ENCODE data around the gene CHST3.

Gene CHST3

GRCh38 chr10:71970869-71971268, 6.7 kb downstream of the CHST3 start:
- no peak for ATAC-seq
- no peak for TF ChIP-seq BACH2 (CRISPR knock-in tag; IDR thresholded peaks at IDR 0.05; ENCODE audit: borderline replicate concordance)
- TF ChIP-seq ZNF8 (CRISPR knock-in tag; IDR thresholded peaks at IDR 0.05), result no peak
- TF ChIP-seq SNAI2 (CRISPR knock-in tag; IDR thresholded peaks at IDR 0.05), result no peak
- no peak for TF ChIP-seq RARB (CRISPR knock-in tag; IDR thresholded peaks at IDR 0.05)
- no peak for TF ChIP-seq ZFP30 (CRISPR knock-in tag; IDR thresholded peaks at IDR 0.05)
- no peak for TF ChIP-seq CSRNP3 (CRISPR knock-in tag; IDR thresholded peaks at IDR 0.05)
- no peak for TF ChIP-seq CSDC2 (CRISPR knock-in tag; IDR thresholded peaks at IDR 0.05)
- no peak for TF ChIP-seq ZNF565 (CRISPR knock-in tag; conservative IDR thresholded peaks at IDR 0.05; ENCODE audit: low read depth)
- TF ChIP-seq TSHZ2 (CRISPR knock-in tag; IDR thresholded peaks at IDR 0.05), result no peak
- no peak for TF ChIP-seq ARNTL (CRISPR knock-in tag; IDR thresholded peaks at IDR 0.05; ENCODE audit: borderline replicate concordance, low read depth)
- TF ChIP-seq ISL1 (CRISPR knock-in tag; IDR thresholded peaks at IDR 0.05), result no peak
- TF ChIP-seq CREB5 (CRISPR knock-in tag; IDR thresholded peaks at IDR 0.05; ENCODE audit: low read depth), result no peak
- no peak for TF ChIP-seq TOX (CRISPR knock-in tag; IDR thresholded peaks at IDR 0.05; ENCODE audit: borderline replicate concordance)
- no peak for TF ChIP-seq PPARA (CRISPR knock-in tag; IDR thresholded peaks at IDR 0.05; ENCODE audit: borderline replicate concordance)
- no peak for TF ChIP-seq ZC3H10 (CRISPR knock-in tag; IDR thresholded peaks at IDR 0.05)
- TF ChIP-seq TCF4 (CRISPR knock-in tag; IDR thresholded peaks at IDR 0.05; ENCODE audit: borderline replicate concordance), result no peak

GRCh38 chr10:71971311-71971731, 7.1 kb downstream of the CHST3 start:
- ATAC-seq, result no peak
- TF ChIP-seq ESRRG (CRISPR knock-in tag; IDR thresholded peaks at IDR 0.05), result no peak
- TF ChIP-seq TCF4 (CRISPR knock-in tag; IDR thresholded peaks at IDR 0.05; ENCODE audit: borderline replicate concordance), result no peak
- no peak for TF ChIP-seq ISL1 (CRISPR knock-in tag; IDR thresholded peaks at IDR 0.05)
- TF ChIP-seq ZNF8 (CRISPR knock-in tag; IDR thresholded peaks at IDR 0.05), result no peak
- TF ChIP-seq BACH2 (CRISPR knock-in tag; IDR thresholded peaks at IDR 0.05; ENCODE audit: borderline replicate concordance), result no peak
- no peak for TF ChIP-seq RARB (CRISPR knock-in tag; IDR thresholded peaks at IDR 0.05)
- no peak for TF ChIP-seq PPARA (CRISPR knock-in tag; IDR thresholded peaks at IDR 0.05; ENCODE audit: borderline replicate concordance)
- no peak for TF ChIP-seq ZNF70 (CRISPR knock-in tag; IDR thresholded peaks at IDR 0.05)

GRCh38 chr10:71971769-71972555, 7.8 kb downstream of the CHST3 start:
- TF ChIP-seq PPARA (CRISPR knock-in tag; IDR thresholded peaks at IDR 0.05; ENCODE audit: borderline replicate concordance), result no peak
- TF ChIP-seq ZNF70 (CRISPR knock-in tag; IDR thresholded peaks at IDR 0.05), result no peak
- no peak for TF ChIP-seq ARNTL (CRISPR knock-in tag; IDR thresholded peaks at IDR 0.05; ENCODE audit: borderline replicate concordance, low read depth)
- TF ChIP-seq RARB (CRISPR knock-in tag; IDR thresholded peaks at IDR 0.05), result no peak
- no peak for TF ChIP-seq TOX (CRISPR knock-in tag; IDR thresholded peaks at IDR 0.05; ENCODE audit: borderline replicate concordance)
- TF ChIP-seq PATZ1 (CRISPR knock-in tag; IDR thresholded peaks at IDR 0.05; ENCODE audit: borderline replicate concordance), result no peak
- TF ChIP-seq ZC3H10 (CRISPR knock-in tag; IDR thresholded peaks at IDR 0.05), result no peak
- no peak for ATAC-seq

All from SK-N-SH treated with all-trans-retinoic acid at 6 μM for 48 hours (cell line).